Motor neuron (in vitro differentiated cells): ENCODE results near the gene COX8A. TPM values are rescaled to one million over a fixed set of nuclear protein-coding genes. Genes with fewer than 3 reads are reported as not detected.
"Not testable (repeated sequence)": the region's sequence is repeated elsewhere in the genome, so short reads cannot be mapped to it uniquely, and the experiment has no call there.

Source experiments
- ATAC-seq, 8 experiments: fragments of 200-7000 bp; cut with Tn5 transposase; replicated peaks in 6 of 8; 2 replicates each; pipeline ENCODE4 v1.8.0; 2021; ENCODE audit warnings: mild to moderate bottlenecking in 8 of 8, moderate library complexity in 8 of 8
- H3K27ac ChIP-seq, 2 donors: fragments of 250-450 bp; sonication (Bioruptor Pico); 2 replicates each; pipeline ENCODE4 v1.9.0; 2021; ENCODE audit warnings: antibody characterized with exemption in 2 of 2, mild to moderate bottlenecking in 2 of 2, moderate library complexity in 1 of 2
- H3K4me1 ChIP-seq, 2 donors: fragments of 250-450 bp; sonication (Bioruptor Pico); replicated peaks in 1 of 2; 2 replicates each; pipeline ENCODE4 v1.6.1; 2021; ENCODE audit warnings: antibody characterized with exemption in 2 of 2, mild to moderate bottlenecking in 2 of 2, moderate library complexity in 1 of 2
- H3K4me3 ChIP-seq, 5 donors: fragments of 250-450 bp; sonication (Bioruptor Pico); 2 replicates each; pipeline ENCODE4 v1.9.0; 2021; ENCODE audit warnings: antibody characterized with exemption in 5 of 5, mild to moderate bottlenecking in 5 of 5, moderate library complexity in 4 of 5
- WGBS, 10 experiments: fragments of 450-650 bp; shearing (Covaris generic); methylation state at CpG; one replicate each; pipeline ENCODE4 v1.0.0; 2022; 5-methylcytosine and 5-hydroxymethylcytosine counted together
- in situ Hi-C, 9 experiments: fragments of 400-800 bp; cut with MboI; loops; one replicate each; pipeline ENCODE4 v1.15.0; 2021; ENCODE audit warnings: low sequenced_read_pairs in 9 of 9, low pct_unique_long_range_greater_than_20kb in 2 of 9; ENCODE audit not compliant: unreplicated experiment in 9 of 9
- total RNA-seq, 8 experiments: library from RNA; unstranded; fragments of 300-600 nt; gene quantifications; 2 replicates each; pipeline versions ENCODE4 v1.2.3 to v1.2.4, GENCODE V29; 2022

COX8A gene
- total RNA-seq, 8 experiments from 2014 or later, result 475 to 790 (median 563) TPM

- WGBS, 10 experiments, result 0 to 90% (median 60%) methylated on average over 1 to 4 of the region's 8 CpGs; no CpG with 5 or more reads in 3 of the 10 experiments
- ATAC-seq, result peak in 5 of 8 experiments; percentile 18 to 51 (median 31)
- no peak overlapping the region for H3K4me3 ChIP-seq
- H3K27ac ChIP-seq, result no peak overlapping the region
- in situ Hi-C loops, result loop anchor here in 4 of 9 experiments (10.0 to 25.0 kb wide), 2 partner anchors 108 to 110 kb away; partner anchors contain the start of gene MARK2 (in 4 of the 4)
- peaks cover 13 to 15% of the 10 kb centered on the region in 2 donors for H3K4me1 ChIP-seq
Measured at GRCh38 chr11:63944987-63945386, 29.4 kb upstream of the COX8A start.

- in situ Hi-C loops, result loop anchor here in 4 of 9 experiments (10.0 to 25.0 kb wide), 2 partner anchors 108 to 111 kb away; partner anchors contain the start of gene MARK2 (in 4 of the 4)
- peaks cover 8 to 10% of the 10 kb centered on the region in 2 donors for H3K4me1 ChIP-seq
- H3K27ac ChIP-seq, result no peak overlapping the region
- ATAC-seq, result peak; percentile 88 to 96 (median 92)
- H3K4me3 ChIP-seq, result no peak overlapping the region
- 0 to 80% (median 60%) methylated on average over 1 to 10 of the region's 14 CpGs; no CpG with 5 or more reads in 3 of the 10 experiments for WGBS, 10 experiments
Measured at GRCh38 chr11:63945477-63946163, 28.8 kb upstream of the COX8A start.

- ATAC-seq, result no peak
- in situ Hi-C loops, result loop anchor here in 1 of 9 experiments (25.0 kb wide), 1 partner anchor 115 kb away; the partner anchor contains the start of gene MARK2
- no peak overlapping the region for H3K27ac ChIP-seq
- 67 to 100% (median 88%) methylated on average over 3 to 13 of the region's 20 CpGs; no CpG with 5 or more reads in 1 of the 10 experiments for WGBS, 10 experiments
- H3K4me3 ChIP-seq, result no peak overlapping the region
- no peaks in the 10 kb centered on the region for H3K4me1 ChIP-seq
Measured at GRCh38 chr11:63951779-63952536, 22.5 kb upstream of the COX8A start.

- no peak overlapping the region for H3K27ac ChIP-seq
- in situ Hi-C loops, result loop anchor here in 1 of 9 experiments (25.0 kb wide), 1 partner anchor 115 kb away; the partner anchor contains the start of gene MARK2
- H3K4me3 ChIP-seq, result no peak overlapping the region
- no peaks in the 10 kb centered on the region for H3K4me1 ChIP-seq
- WGBS, 10 experiments, result 80 to 100% (median 80%) methylated on average over 1 to 3 of the region's 4 CpGs; no CpG with 5 or more reads in 6 of the 10 experiments
- no peak for ATAC-seq
Measured at GRCh38 chr11:63952570-63952969, 21.9 kb upstream of the COX8A start.

- Histone ChIP-seq H3K27ac (no peak overlapping the region), H3K4me3 (no peak overlapping the region), H3K4me1 (peaks cover 0 to 8% of the 10 kb centered on the region in 2 donors)
- WGBS, 10 experiments, result 73 to 100% (median 90%) methylated on average over 1 to 3 of the region's 5 CpGs; no CpG with 5 or more reads in 7 of the 10 experiments
- no peak for ATAC-seq
- in situ Hi-C loops, result loop anchor here in 1 of 9 experiments (25.0 kb wide), 1 partner anchor 121 kb away; the partner anchor contains the start of gene MARK2
Measured at GRCh38 chr11:63958008-63958407, 16.4 kb upstream of the COX8A start.

- peak; percentile 30 to 92 (median 70) for ATAC-seq
- Histone ChIP-seq H3K4me1 (peaks cover 0 to 8% of the 10 kb centered on the region in 2 donors), H3K27ac (peak overlapping the region in 1 of 2 donors; percentile 41), H3K4me3 (no peak overlapping the region)
- in situ Hi-C loops, result loop anchor here in 1 of 9 experiments (25.0 kb wide), 1 partner anchor 125 kb away; the partner anchor contains the start of gene MARK2
- 5 to 79% (median 79%) methylated on average over 4 to 6 of the region's 19 CpGs; no CpG with 5 or more reads in 7 of the 10 experiments for WGBS, 10 experiments
Measured at GRCh38 chr11:63961608-63962412, 12.6 kb upstream of the COX8A start.

- 83 to 100% (median 94%) methylated on average over 1 to 4 of the region's 4 CpGs; no CpG with 5 or more reads in 1 of the 10 experiments for WGBS, 10 experiments
Measured at GRCh38 chr11:63963895-63964294, 10.5 kb upstream of the COX8A start.

GRCh38 chr11:63966444-63966843 lies 8.0 kb upstream of the COX8A start:
- peaks cover 0 to 5% of the 10 kb centered on the region in 2 donors for H3K4me1 ChIP-seq
- 100% methylated on average over 1 of the region's 1 CpG; no CpG with 5 or more reads in 6 of the 10 experiments for WGBS, 10 experiments
- no peak overlapping the region for H3K4me3 ChIP-seq
- ATAC-seq, result no peak
- in situ Hi-C loops, result loop anchor here in 1 of 9 experiments (25.0 kb wide), 1 partner anchor 129 kb away; the partner anchor contains the start of gene MARK2
- no peak overlapping the region for H3K27ac ChIP-seq

More at GRCh38 chr11:63963895-63964294, 10.5 kb upstream of the COX8A start:
- not testable (repeated sequence) for ATAC-seq, H3K27ac ChIP-seq, H3K4me3 ChIP-seq, H3K4me1 ChIP-seq
- in situ Hi-C loops, result loop anchor here in 1 of 9 experiments (25.0 kb wide), 1 partner anchor 127 kb away; the partner anchor contains the start of gene MARK2

- 60 to 83% (median 75%) methylated on average over 1 to 2 of the region's 2 CpGs; no CpG with 5 or more reads in 5 of the 10 experiments for WGBS, 10 experiments
- no peak overlapping the region for H3K4me3 ChIP-seq
- ATAC-seq, result no peak
- H3K27ac ChIP-seq, result no peak overlapping the region
- H3K4me1 ChIP-seq, result no peaks in the 10 kb centered on the region
- in situ Hi-C loops, result loop anchor here in 1 of 9 experiments (25.0 kb wide), 1 partner anchor 132 kb away; the partner anchor contains the start of gene MARK2
Measured at GRCh38 chr11:63969461-63969860, 5.0 kb upstream of the COX8A start.

GRCh38 chr11:63970902-63971301 lies 3.5 kb upstream of the COX8A start:
- H3K4me1 ChIP-seq, result peaks cover 7% of the 10 kb centered on the region in 2 donors
- in situ Hi-C loops, result loop anchor here in 1 of 9 experiments (25.0 kb wide), 1 partner anchor 134 kb away; the partner anchor contains the start of gene MARK2
- no peak overlapping the region for H3K27ac ChIP-seq
- 60 to 100% (median 74%) methylated on average over 1 to 4 of the region's 5 CpGs; no CpG with 5 or more reads in 4 of the 10 experiments for WGBS, 10 experiments
- no peak for ATAC-seq
- H3K4me3 ChIP-seq, result no peak overlapping the region

GRCh38 chr11:63973912-63974258 lies 535 bp upstream of the COX8A start:
- ATAC-seq, H3K4me3 ChIP-seq: not testable (repeated sequence)
- Histone ChIP-seq H3K4me1 (peaks cover 21 to 23% of the 10 kb centered on the region in 2 donors), H3K27ac (peak overlapping the region in 1 of 2 donors; percentile 17)
- 58 to 100% (median 98%) methylated on average over 1 to 12 of the region's 18 CpGs; no CpG with 5 or more reads in 4 of the 10 experiments for WGBS, 10 experiments
- in situ Hi-C loops, result loop anchor here in 1 of 9 experiments (25.0 kb wide), 1 partner anchor 137 kb away; the partner anchor contains the start of gene MARK2
